Activated CD8-positive, alpha-beta memory T cell treated with anti-CD3 and anti-CD28 coated beads, Interleukin-2, amount 50 U/mL, for 1 hour (primary cell): Measurements from ENCODE around the gene HOXC13.

Experiments
- DNase-seq: peaks from one replicate; pipeline ENCODE4 v3.0.0-alpha.2; 2020; ENCODE audit errors: extremely low read depth

The HOXC13 gene

GRCh38 chr12:53938326-53939140 lies at the start of gene HOXC13:
Gene HOXC13, plus strand, starts transcription at chr12:53938831. Its CDS starts 76 bp downstream, at chr12:53938907.
- no peak for DNase-seq

- no peak for DNase-seq
Measured at GRCh38 chr12:53890081-53890480, 48.5 kb upstream of the HOXC13 start.

- DNase-seq = no peak
Measured at GRCh38 chr12:53892762-53893395, 45.8 kb upstream of the HOXC13 start.

GRCh38 chr12:53899230-53899629 lies 39.4 kb upstream of the HOXC13 start:
- DNase-seq = no peak

DNA sequence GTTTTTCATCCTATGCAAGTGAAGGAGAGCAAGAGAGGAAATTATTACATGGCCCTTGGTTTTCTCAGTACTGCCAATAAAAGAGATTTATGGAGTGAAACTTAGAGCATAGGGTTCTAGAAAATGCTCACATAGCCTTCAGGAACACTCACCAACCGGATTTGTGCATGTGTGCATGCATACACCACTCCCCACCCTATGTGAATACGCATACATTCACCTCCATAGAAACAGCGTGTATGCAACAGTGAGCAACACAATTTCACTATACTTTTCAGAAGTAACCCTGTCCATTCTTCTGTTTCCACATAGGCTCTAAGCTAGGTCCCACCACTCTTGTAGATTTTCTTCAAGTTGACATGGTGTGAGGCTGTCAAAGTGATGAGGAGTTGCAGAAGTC lies 31.5 kb upstream of the HOXC13 start:
- DNase-seq = no peak

GRCh38 chr12:53916788-53917655 lies 21.6 kb upstream of the HOXC13 start:
- DNase-seq = no peak

GRCh38 chr12:53924521-53925405 lies 13.9 kb upstream of the HOXC13 start:
- DNase-seq = no peak

DNA sequence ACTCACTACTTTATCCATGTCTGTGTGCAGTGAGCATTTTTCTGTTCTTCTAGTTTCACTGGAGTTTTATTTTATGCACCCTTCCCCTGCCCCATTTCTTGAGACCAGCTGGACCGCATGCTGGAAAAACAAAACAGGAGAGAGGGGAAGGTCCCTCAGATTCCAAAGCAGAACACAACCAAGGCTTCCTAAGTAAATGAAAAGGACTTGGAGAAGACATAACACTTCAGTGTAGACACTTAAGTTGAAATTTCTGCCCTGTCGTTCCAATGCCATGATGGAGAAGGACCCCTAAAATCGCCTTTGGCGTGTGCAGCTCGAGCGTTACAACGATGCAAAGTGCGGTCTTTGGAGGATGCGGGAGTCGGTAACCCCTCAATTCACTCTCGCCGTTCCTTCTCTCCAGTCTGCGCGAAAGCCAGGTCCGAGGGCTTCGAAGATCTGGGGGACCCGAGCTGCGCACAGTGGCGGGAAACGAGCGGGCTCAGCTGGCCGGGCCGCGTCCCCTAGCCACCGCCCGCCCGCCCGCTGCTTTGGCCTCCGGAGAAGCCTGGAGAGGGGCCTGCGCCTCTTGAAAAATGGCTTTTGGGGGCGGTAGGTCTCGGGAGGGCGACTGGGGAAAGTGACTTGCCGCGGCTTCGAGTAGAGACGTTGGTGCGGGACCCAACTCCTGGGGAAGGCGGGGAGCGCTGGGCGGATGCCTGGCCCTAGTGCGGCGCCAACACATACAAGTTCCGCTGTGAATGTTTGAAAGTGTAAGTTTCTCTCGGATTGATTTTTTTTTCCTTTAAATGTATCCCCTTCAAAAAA lies 11.2 kb upstream of the HOXC13 start:
- no peak for DNase-seq

- DNase-seq = no peak
Measured at GRCh38 chr12:53928054-53928835, 10.4 kb upstream of the HOXC13 start.

GRCh38 chr12:53929527-53929926 lies 9.1 kb upstream of the HOXC13 start:
- DNase-seq = no peak

- DNase-seq = no peak
Measured at GRCh38 chr12:53930591-53931255, 7.9 kb upstream of the HOXC13 start.

DNA sequence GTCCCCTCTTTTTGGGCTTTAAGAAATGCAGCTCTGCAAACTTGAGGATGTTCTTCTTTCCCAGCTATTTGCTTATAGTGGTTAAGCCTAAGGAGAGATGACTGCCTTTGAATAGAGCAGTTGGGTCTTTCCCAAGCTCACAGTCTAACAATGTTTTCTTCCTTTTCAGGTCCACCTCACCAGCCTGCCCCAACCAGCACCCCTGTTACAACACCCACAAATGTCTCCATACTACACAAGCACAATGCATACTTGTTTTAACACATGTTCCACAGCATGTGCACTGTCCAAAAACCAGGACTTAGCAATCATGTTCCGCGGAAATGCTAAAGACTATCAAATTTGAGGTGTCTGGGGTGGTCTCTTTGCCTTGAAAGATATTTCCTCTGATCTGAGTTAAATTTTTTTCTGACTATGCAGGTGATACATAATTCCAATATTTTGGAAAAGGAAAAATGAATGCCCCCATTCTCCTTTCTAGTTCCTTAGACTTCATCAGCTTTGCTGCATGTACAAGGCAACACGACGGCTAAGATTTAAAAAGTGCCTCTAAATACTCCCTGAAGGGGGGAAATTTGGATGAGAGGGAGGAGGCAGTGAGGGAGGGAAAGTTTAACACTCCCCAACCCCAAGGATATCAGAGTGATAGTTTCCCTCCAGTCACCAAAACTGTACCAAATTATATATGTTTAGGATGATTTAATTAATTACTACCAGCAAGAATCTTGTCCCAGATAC lies 6.6 kb upstream of the HOXC13 start:
- DNase-seq = no peak

DNA sequence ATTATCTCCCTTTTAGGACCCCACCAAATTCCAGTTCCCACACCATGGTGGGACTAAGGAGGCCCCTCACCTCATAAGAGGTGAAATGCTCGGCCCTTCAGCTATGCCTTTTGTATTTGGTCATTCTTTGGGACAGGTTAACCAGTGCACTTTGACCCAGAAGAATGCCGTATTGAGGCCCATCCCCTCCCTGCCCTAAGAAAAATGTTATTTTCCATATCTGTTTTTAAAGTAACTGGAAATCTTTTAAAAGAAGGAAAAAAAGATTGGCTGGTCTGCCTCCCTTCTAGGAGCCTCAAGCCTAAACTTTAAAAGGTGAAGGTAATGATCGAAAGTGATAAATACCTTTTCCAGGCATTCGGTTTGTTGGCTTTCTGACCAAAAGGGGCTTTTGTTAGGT lies 5.7 kb upstream of the HOXC13 start:
- no peak for DNase-seq

GRCh38 chr12:53935383-53936341 lies 3.0 kb upstream of the HOXC13 start:
- DNase-seq = no peak

- DNase-seq = no peak
Measured at GRCh38 chr12:53937099-53937498, 1.5 kb upstream of the HOXC13 start.

- no peak for DNase-seq
Measured at GRCh38 chr12:53937596-53938325, 870 bp upstream of the HOXC13 start.
